GM21423 (cell line): Measurements from ENCODE around the gene ZCCHC7.

Source experiments
- ATAC-seq: cut with Tn5 transposase; IDR thresholded peaks from one replicate; pipeline ENCODE4 v1.9.1; 2021; ENCODE audit warnings: mild to moderate bottlenecking, moderate library complexity; ENCODE audit not compliant: unreplicated experiment

Gene ZCCHC7

DNA sequence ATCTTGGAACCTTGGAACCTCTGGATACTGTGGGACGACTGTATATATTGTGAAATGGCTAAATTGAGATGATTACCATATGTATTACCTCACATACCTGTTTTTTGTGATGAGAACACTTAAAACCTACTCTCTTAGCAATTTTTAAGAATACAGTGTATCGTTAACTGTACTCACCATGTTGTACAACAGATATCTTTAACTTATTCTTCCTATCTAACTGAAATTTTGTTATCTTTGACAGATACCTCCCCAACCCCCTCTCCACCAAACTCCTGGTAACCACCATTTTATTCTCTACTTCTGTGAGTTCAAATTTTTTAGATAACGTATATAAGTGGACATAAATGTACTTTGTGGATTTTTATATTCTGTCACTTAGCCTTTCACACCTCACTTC, 126.5 kb downstream of the ZCCHC7 start:
- ATAC-seq, result no peak

DNA sequence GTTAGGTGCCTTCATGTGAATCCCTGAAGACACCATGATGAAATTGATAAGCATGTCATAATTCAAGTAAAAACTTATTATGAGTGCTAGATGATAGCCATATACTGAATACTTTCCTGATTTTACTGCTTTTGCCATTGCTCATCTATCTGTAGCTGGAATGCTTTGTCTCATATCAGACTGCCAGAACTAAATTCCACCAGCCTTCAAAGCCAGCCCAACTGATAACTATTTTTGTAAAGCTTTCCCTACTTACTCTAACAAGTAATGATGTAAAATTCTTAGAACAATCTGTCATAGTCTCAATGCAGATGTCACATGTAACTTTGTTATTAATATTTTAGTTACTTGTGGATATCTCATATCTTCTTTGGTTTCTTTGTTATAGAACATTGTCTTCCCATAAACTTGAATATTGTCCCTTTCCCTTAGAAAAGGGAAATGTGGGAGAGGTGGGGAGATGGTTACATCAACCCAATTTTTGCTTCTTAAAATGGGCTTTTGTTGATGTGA, 128.3 kb downstream of the ZCCHC7 start:
- no peak for ATAC-seq

DNA sequence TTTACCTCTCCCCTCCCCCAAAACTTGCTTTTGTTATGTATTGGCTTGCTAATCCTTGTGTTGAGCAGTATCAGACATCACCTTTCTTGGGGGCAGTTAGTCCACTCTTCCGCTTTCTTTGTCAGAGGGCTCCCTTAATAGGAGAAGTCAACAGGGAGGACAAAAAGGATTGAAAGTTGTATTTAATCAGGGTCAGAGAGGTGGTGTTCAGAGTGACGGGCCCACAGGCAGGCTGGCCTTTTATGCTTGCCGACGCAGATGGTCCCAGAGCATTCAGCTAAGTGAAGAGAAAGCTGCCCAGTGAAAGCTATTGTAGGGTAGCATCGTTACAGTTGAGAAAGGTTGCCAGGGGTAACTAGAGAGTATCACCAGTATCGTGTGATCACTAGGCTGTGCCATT, 131.1 kb downstream of the ZCCHC7 start:
- no peak for ATAC-seq

DNA sequence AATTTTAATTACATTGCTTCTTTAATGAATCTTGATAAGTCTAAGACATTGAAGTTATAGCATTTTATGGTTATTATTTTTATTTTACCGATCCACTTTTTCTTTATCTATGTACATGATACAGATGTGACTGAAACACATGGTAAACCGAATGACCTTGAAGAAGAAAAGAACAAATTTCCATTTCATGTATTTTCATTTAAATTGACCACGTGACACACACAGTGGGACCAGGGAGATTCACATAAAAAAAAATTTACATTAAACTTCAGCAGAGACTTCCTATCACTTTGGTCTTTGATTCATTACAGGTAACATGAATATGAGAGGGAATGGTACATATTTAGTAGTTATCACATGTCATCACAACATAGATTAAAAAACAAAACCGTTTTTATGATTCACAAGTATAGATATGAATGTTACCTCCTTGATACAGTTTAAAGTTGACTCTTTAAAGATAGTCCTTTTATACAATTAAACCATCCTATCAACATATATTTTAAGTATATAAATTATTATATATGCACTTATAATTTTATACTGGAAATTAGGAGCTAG, 133.1 kb downstream of the ZCCHC7 start:
- ATAC-seq, result no peak

DNA sequence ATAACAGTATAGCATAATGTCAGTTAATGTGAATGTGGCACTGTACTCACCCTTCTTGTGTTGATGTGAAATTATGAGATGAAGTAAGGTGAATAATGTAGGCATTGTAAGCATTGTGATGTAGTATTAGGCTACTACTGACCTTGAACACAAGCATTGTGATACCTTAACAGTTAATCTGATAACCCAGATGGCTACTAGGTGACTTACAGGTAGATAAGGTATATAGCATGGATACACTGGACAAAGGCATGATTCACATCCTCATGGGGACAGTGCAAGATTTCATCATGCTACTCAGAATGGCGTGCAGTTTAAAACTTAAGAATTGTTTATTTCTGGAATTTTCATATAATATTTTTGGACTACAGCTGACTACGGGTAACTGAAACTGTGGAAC, 134.8 kb downstream of the ZCCHC7 start:
- no peak for ATAC-seq

DNA sequence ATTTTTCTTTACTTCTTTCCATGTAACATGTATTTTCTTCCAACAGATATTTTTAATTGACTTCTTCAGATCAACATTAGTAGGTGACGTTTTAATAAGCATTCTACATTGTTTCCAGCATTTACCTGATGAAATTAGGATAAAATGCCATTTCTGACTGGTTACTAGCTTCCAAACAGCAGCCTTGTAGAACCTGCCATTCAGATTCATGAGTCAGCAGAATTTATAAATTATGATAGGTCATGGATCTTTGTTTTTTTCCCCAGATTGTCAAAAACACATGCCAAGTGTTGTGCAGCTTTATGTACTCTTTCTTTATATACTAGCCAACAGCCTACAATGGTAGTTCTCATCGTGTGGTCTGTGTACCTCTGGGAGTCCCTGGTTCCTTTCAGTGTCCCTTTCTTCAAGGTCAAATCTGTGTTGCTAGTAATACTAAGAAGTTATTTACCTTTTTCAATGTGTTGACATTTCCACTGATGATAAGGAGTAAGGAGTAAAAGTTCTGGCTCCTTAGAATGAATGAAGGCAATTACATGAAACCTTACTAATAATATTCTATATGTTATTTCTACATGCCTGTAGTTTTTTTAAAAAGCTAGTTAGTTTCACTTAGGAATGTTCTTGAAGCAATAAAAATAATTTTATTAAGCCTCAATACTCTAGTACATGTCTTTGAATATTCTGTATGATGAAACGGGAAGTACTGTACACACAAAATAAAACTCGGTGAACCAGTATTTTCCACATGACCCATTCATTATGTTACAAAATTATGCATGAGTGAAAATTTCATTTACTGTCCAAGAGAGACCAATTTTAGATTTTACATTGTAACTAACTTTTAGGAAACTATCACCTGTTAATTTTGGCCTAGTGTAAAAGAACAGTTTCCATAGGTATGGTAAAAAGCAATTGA, 135.8 kb downstream of the ZCCHC7 start:
- no peak for ATAC-seq

DNA sequence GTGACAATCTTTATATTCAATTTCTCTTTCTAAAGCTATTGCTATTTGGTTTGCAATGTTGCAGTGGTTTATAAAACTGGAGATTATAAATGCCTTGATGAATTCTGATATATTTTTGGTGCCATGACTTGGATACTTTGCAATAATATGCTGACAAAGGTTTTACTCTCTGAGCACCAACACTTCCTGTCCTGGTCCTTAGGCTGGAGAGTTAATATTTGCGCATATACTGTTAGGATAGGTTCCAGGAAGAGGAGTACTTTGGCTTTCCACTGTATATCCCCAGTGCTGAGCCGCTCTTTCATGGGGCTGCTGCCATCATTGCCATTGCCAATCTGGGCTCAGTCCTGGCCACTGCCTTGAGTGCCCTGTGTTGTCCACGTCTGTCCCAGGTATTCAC, 139.6 kb downstream of the ZCCHC7 start:
- ATAC-seq, result no peak

DNA sequence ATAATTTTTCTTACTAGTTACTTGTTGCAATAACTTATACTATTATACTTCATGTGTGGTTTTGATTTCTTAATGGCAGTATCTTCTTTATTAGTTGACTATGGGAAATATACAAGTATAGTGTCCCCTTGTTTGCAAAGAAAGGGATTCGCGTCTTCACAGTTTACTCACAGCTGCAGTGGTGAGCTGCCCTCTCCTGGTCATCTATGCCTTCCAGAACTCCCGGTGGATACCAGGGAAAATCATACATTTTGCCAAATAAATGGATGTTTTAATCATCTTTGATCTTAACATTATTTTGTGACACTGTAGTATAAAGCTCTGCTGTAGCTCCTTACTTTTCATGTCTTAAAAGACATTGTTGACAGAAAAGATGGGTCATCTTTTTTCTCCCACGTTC, 142.0 kb downstream of the ZCCHC7 start:
- ATAC-seq, result no peak

DNA sequence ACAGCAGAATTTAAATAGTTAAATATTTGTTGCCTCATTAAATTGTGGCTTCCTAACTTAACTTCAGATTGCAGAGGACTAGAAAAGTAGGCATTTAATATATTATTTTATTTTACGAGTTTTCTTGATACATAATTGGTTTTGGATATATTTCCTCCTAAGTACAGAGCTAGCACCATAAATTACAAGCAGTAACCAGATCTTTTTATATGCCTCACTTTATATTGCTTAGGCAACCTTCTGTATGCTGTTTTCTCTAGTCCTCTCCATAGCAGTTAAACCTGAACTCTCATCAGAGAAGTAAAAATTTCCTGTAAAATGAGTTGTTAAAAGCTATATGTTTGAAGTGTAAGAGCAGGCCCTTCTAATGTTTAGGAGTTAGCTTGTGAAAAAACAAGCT, 144.2 kb downstream of the ZCCHC7 start:
- no peak for ATAC-seq

DNA sequence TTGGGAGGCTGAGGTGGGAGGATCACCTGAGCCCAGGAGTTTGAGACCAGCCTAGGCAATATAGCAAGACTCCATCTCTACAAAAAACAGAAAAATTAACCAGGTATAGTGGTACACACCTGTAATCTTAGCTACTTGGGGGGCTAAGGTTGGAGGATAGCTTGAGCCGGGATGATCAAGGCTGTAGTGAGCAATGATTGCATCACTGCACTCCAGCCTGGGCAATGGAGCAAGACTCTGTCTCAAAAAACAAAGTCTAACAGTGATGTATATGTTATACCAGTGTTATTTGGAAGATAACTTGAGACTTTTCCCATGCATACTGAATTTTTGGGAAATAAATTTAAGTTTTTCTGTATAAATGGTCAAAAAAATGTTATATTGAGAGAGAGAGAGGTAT, 146.3 kb downstream of the ZCCHC7 start:
- no peak for ATAC-seq

DNA sequence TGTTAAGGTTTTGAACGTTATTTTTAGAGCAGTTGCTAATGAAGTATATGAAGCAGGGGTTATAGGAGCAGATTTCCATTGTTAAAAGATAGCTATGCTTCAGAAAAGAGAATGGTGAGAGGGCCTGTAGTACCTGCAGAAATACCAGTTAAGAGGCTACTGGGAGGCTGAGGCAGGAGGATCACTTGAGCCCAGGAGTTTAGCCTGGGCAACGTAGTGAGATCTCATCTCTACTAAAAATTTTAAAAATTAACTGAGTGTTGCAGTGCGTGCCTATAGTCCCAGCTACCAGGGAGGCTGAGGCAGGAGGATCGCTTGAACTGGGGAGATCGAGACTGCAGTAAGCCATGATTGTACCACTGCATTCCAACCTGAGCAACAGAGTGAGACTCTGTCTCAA, 148.8 kb downstream of the ZCCHC7 start:
- no peak for ATAC-seq

DNA sequence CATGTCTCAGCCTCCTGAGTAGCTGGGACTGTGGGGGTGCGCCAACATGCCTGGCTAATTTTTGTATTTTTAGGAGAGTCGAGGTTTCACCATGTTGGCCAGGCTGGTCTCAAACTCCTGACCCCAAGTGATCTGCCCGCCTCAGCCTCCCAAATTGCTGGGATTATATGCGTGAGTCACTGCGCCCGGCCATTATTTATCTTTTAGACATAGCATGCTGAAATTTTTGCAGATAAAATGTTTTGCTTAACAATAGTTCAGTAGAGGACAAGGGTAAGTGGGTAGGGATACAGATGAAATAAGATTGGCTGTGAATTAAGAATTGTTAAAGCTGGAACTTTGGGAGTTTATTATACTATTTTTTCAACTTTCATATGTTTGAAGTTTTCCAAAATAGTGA, 151.3 kb downstream of the ZCCHC7 start:
- no peak for ATAC-seq

DNA sequence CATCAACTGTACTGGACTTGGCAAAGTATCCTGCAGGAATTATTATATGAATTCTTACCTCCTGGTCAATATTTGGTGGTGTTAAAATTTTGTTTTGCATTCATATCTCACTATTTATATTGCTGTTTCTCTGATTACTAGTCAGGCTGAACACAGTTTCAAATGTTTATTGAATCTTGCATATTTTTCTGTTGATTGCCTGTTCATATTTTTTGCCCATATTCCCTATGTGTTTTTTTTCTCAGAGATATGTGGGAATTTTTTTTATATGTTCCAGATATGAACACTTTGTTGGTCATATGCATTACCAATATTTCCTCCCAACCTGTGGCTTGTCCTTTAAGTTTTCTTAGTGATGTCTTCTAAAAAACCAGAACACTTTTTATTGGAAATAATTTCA, 153.2 kb downstream of the ZCCHC7 start:
- no peak for ATAC-seq

DNA sequence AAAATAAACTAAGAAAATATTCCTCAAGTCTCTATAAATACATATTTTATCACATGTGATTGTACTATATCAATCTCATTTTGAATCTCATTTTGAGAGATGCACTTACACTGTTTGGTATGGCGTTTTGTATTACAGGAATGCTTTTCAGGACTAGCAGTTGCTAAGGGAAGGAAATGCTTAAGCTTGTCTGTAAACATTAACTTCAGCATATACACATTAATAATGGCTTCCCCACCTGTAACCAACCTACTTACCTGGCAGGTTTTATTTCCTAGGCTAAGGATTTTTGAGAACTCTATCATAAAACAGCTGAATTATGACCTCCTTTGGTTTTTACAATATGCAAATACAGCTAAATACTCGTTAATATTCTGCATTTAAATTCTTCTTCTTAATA, 161.2 kb downstream of the ZCCHC7 start:
- ATAC-seq, result no peak

DNA sequence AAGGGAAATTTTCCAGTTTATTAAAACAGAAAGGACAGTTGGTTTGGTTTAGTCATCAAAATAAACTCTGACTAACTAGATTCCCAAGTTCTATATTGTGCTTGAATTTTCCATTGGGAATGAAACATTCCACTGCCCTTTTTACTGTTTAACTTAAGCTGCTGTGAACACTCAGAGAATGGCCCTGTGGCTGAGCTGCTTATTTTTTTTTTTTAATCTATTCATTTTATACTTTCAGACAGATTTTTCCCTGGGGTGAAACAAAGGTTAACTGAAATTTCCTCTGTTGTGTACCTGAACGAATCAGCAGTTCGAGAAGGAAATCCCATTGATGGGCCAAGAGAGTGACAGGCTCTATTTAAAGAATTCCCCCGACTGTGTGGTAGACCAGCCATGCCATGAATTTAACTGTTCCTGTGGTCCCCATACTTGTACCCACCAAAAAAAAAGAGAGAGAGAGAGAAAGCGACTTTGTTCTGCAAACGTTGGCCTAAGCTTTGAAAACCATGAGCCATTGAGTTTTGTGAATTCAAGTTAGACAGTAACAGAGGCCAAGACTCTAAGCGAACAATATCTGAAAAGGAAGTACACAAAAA, 163.5 kb downstream of the ZCCHC7 start:
- peak; percentile 55 for ATAC-seq

DNA sequence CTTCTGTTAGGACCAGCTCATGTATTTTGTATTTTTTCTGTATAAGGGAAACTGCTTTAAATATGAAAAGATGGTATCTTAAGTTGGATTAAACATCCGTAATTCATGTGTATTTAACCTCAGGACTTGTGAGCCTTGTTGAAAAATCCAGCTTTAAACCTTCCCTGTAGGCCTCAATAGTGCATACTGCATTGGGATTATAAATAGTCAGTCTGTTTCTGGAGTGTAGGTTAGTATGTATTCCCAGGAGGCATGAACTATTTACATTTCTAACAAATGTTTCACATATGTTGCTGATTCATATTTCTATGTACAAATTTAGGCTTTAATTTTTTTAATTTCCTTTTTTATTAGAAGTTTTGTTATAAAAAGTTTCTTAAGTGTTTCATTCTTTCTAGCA, 164.3 kb downstream of the ZCCHC7 start:
- ATAC-seq, result no peak

DNA sequence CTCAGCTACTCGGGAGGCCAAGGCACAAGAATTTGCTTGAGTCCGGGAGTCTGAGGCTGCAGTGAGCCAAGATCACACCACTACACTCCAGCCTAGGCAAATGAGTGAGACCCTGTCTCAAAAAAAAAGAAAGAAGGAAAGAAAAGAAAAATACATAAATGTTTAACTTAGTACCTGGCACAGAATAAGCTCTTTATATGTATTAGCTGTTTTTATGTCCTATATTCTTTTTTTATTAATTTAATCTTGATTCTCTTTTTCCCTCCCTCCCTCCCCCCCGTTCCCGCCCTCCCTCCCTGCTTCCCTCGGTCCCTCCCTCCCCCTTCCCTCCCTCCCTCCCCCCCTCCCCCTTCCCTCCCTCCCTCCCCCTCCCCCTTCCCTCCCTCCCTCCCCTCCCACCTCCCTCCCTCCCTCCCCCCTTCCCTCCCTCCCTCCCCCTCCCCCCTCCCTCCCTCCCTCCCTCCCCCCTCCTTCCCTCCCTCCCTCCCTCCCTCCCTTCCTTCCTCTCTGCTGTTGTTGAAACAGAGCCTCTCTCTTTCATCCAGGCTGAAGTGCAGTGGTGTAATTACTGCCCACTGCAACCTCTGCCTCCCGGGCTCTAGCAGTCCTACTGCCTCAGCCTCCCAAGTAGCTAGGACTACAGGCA, 166.3 kb downstream of the ZCCHC7 start:
- ATAC-seq, result no peak

DNA sequence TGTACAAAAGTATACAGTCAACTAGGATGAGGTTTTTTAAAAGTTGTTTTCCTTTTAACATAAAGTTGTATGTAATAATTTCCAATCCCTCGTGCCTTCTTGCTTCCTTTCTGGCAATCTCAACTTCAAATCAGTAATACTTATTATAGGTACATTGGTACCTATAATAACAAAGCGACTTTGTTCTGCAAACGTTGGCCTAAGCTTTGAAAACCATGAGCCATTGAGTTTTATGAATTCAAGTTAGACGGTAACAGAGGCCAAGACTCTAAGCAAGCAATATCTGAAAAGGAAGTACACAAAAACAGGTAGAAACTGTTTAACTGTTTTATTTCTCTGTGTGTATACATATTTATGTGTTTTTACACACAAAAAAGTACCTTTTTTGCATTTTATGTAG, 166.9 kb downstream of the ZCCHC7 start:
- no peak for ATAC-seq

DNA sequence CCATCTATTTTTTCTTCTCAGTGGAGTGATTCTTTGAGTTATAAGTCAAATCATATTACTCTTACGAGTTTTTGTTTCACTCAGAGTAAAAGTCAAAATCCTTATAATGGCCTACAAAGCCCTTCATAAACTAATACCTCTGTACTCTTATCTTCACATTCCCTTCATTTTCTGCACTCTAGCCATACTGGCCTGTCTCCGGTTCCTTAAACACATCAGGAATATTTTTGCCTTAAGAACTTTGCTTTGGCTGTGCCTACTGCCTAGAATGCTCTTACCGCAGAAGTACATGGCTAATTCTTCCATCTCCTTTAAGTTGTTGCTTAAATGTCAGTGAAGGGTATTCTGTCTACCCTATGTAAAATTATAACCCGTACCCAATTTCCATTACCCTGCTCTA, 169.3 kb downstream of the ZCCHC7 start:
- no peak for ATAC-seq

DNA sequence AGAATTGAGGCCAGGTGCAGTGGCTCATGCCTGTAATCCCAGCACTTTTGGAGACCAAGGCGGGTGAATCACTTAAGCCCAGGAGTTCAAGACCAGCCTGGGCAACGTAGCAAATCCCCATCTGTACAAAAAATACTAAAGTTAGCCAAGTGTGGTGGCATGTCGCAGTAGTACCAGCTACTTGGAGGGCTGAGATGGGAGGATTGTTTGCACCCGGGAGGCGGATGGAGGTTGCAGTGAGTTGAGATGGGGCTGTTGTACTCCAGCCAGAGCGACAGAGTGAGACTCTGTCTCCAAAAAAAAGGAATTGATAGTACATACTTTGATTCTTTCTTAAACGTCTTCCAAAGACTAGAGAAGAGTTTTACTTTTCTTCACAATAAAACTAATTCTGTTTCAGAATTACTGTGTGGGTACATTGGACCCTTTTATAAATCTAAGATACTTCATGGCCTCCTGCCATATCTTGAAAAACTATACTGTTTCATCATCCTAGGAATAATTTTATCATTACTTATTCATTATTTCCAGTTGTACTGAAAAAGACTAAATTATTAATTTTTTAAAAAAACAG, 170.1 kb downstream of the ZCCHC7 start:
- ATAC-seq, result no peak

DNA sequence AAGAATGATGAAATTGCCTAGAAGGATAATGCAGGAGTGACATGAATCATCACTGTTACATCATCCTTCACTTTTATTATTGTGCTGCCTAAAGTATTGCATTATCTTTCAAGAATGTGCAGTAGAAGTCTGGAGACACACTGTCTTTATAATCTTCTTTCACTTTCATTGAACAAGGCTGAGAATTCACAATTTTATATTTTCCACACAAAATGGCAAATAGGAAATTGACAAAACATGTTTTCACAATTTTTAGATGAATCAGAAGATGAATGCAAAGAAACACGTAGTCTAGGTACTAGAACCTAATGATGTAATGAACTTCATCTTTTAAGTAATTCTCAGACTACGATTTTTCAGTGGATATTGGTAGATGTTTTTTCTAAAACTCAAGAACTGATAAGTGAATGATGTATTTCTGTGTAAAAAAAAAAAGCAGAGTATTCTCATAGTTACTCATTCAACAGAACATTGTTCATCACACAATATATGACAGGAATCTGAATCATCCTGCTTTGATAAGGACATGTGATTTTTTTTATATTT, 170.6 kb downstream of the ZCCHC7 start:
- peak; percentile 29 for ATAC-seq
